Superior temporal gyrus (tissue), 1 donor: ENCODE results near the gene RNASE13.
"Not testable (repeated sequence)": the region's sequence is repeated elsewhere in the genome, so short reads cannot be mapped to it uniquely, and the experiment has no call there.

Experiments used
- DNase-seq: peaks from one replicate; pipeline ENCODE4 v3.0.0-alpha.2; 2016; ENCODE audit errors: extremely low spot score

RNASE13 gene

GRCh38 chr14:21023174-21023573, 11.4 kb downstream of the RNASE13 start:
- no peak for DNase-seq

GRCh38 chr14:21022686-21023085, 11.9 kb downstream of the RNASE13 start:
- no peak for DNase-seq

- no peak for DNase-seq
Measured at GRCh38 chr14:21020977-21021545, 13.5 kb downstream of the RNASE13 start.

GRCh38 chr14:21019366-21019765, 15.2 kb downstream of the RNASE13 start:
- no peak for DNase-seq

- no peak for DNase-seq
Measured at GRCh38 chr14:21018781-21019180, 15.8 kb downstream of the RNASE13 start.

- no peak for DNase-seq
Measured at GRCh38 chr14:21018286-21018685, 16.3 kb downstream of the RNASE13 start.

- DNase-seq: no peak
Measured at GRCh38 chr14:21017528-21018245, 16.9 kb downstream of the RNASE13 start.

GRCh38 chr14:21016413-21017190, 18.0 kb downstream of the RNASE13 start:
- DNase-seq: no peak

- peak; percentile 40 for DNase-seq
Measured at GRCh38 chr14:21015312-21015711, 19.3 kb downstream of the RNASE13 start.

- peak; percentile 100 for DNase-seq
Measured at GRCh38 chr14:21014761-21015190, 19.8 kb downstream of the RNASE13 start.

GRCh38 chr14:21011136-21011535, 23.5 kb downstream of the RNASE13 start:
- DNase-seq: no peak

- not testable (repeated sequence) for DNase-seq
Measured at GRCh38 chr14:21009721-21010120, 24.9 kb downstream of the RNASE13 start.

GRCh38 chr14:21003788-21004346, 30.7 kb downstream of the RNASE13 start:
- DNase-seq: no peak

- DNase-seq: no peak
Measured at GRCh38 chr14:21001218-21001617, 33.4 kb downstream of the RNASE13 start.

GRCh38 chr14:20999591-20999990, 35.0 kb downstream of the RNASE13 start:
- no peak for DNase-seq

GRCh38 chr14:20998674-20999366, 35.8 kb downstream of the RNASE13 start, which contains the start of gene SLC39A2:
SLC39A2 (plus strand) TSS chr14:20999293; CDS start chr14:20999447, 154 bp downstream.
- DNase-seq: no peak

GRCh38 chr14:20998139-20998538, 36.5 kb downstream of the RNASE13 start:
- no peak for DNase-seq

GRCh38 chr14:20997564-20997963, 37.0 kb downstream of the RNASE13 start:
- DNase-seq: no peak

- DNase-seq: no peak
Measured at GRCh38 chr14:20997115-20997514, 37.5 kb downstream of the RNASE13 start.

GRCh38 chr14:20996521-20996920, 38.1 kb downstream of the RNASE13 start:
- no peak for DNase-seq

- peak; percentile 97 for DNase-seq
Measured at GRCh38 chr14:20989787-20990600, 44.6 kb downstream of the RNASE13 start, which contains the start of gene METTL17. METTL17 (plus strand) TSS chr14:20989980; CDS start chr14:20990003, 23 bp downstream.
